LNCAP (cell line): Measurements from ENCODE around the gene ALG11.

Source experiments
- TF ChIP-seq, protein P1 (sequence below): fragments of 450-650 bp; IDR thresholded peaks from 2 replicates; pipeline ENCODE4 v1.5.1; 2017; ENCODE audit warnings: mild to moderate bottlenecking

ALG11 gene

DNA sequence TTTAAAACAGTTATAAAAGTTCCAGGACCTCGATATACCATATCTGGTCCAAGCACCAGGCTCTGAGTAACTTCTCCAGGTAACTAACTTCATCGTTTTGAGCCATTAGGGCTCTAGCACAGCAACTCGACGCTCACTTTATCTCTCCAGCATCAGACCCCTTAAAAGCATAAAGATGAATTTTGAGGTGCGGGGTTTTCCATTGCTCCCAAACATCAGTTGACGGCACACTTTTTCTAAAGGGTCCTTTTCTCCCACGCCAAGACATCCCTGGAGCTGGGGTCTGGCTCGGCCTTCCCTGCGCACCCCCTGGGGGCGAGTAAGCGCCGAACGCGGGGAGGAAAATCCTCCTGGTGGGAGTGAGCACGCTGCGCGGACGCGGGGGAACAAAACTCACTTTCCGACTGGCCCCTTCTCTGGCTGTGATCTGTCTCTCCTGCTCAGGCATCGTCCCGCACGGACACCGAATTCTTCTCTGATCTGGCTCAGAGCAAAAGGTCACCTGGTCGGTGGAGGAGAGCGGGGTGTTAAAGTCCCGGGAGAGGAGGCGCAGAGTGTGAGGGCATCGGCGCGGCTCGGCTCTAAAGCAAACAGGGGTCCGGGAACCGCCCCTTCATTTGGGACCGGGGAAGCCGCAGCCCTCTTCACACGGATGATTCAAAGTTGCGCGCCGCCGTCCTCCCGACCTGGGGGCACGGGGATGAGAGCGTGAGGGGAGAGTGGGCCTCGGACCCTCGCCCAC lies 1.1 kb upstream of the ALG11 start, which contains the start of gene ATP7B:
TSS of gene ATP7B (minus strand) at position 561 of the 742 bp plus-strand sequence. CDS start at position 448, 113 bp downstream.
- TF ChIP-seq, protein P1, sequence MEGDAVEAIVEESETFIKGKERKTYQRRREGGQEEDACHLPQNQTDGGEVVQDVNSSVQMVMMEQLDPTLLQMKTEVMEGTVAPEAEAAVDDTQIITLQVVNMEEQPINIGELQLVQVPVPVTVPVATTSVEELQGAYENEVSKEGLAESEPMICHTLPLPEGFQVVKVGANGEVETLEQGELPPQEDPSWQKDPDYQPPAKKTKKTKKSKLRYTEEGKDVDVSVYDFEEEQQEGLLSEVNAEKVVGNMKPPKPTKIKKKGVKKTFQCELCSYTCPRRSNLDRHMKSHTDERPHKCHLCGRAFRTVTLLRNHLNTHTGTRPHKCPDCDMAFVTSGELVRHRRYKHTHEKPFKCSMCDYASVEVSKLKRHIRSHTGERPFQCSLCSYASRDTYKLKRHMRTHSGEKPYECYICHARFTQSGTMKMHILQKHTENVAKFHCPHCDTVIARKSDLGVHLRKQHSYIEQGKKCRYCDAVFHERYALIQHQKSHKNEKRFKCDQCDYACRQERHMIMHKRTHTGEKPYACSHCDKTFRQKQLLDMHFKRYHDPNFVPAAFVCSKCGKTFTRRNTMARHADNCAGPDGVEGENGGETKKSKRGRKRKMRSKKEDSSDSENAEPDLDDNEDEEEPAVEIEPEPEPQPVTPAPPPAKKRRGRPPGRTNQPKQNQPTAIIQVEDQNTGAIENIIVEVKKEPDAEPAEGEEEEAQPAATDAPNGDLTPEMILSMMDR, result no peak

DNA sequence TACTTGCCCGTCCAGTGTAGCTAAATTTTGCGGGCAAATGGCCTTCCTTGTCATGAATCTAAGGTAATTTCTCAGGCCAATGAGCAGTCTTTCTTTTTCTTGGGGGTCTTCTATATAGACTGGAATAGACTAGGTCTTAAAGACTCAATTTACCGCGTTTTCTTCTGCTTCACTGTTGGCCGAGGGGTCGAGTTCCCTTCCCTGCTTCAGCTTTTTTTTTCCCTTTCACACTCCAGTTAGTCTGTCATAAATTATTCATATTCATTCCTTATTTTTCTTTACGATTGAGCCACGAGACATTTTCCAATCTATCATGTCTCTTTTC lies 276 bp downstream of the ALG11 start:
- TF ChIP-seq, protein P1, result no peak

DNA sequence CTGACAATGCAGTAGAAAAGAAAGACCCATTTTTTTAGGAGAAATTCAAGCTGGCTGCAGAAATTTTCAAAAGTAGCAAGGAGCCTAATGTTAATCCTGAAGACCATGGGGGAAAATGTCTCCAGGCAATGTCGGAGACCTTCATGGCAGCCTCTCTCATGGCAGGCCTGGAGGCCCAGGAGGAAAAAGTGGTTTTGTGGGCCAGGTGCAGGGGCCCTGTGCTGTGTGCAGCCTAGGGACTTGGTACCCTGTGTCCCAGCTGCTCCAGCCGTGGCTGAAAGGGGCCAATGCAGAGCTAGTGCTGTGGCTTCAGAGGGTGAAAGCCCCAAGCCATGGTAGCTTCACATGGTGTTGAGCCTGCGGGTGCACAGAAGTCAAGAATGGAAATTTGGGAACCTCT lies 4.1 kb downstream of the ALG11 start:
- TF ChIP-seq, protein P1, result no peak

DNA sequence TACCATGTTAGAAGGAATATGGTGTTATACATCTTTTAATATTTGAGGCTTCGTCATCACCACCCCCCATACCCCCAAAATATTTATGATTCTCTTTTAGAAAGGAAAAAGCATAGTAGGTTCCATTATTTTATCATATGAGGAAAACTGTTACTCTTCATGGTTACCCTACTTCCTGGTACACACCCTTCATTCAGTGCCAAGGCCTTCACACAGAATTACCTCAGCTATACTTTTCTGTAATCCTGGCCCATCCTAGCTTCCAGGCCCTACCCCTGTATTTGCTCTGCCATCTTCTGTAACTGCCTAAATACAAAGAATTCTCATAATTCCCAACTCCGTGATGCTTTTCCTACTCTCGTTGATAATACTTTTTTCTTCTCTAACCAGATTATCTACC lies 8.0 kb downstream of the ALG11 start:
- TF ChIP-seq, protein P1, result no peak

GRCh38 chr13:52022356-52022755 lies 10.2 kb downstream of the ALG11 start:
- TF ChIP-seq, protein P1, result no peak

GRCh38 chr13:52024481-52024880 lies 12.3 kb downstream of the ALG11 start, which contains the start of gene UTP14C:
UTP14C (plus strand) TSS chr13:52024691; CDS start chr13:52028805, 4,114 bp downstream.
- TF ChIP-seq, protein P1, result no peak

DNA sequence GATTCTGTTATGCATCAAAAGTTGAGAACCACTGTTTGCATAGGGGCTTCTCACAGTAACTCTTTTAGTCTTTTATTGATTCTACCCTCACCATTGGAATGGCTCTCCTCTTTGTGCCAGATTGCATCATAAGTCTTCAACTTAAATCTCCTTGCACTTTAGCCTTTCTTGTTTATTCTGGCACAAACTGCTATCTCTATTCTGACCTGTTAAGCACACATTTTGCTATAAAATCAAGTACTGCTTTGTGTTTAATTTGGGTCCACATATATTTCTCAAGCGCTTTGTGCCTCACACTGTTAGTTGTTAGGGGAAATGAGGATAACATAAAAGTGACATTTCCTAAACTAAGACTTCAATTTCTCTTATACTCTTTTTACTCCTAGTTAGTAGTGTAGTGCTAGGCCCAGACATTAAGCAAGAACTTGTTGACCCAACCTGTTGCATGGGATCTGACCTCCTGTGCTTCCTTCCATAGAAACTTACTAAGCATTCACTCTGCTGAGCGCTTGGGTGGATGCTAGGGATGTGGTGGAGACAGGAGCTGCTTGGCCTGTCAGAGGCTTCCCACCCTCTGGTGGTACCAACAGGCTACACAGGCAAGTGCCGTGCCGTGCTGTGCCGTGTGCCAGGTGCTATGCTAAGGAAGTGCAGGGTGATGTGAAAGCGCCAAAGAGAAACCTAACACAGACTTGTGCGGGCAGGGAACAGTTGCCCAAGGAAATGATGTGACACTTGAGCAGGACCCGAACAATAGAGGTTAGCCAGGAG lies 13.5 kb downstream of the ALG11 start:
- TF ChIP-seq, protein P1, result no peak
